DMS 273 treated with DMSO at 0.1 percent for 48 hours (cell line): ENCODE measurements around the gene ATM.
"Not testable (repeated sequence)": the region's sequence is repeated elsewhere in the genome, so short reads cannot be mapped to it uniquely, and the experiment has no call there.

Experiments used
- DNase-seq: peaks from one replicate; lab custom pipeline; 2025; lab: John Stamatoyannopoulos, UW

Gene ATM

GRCh38 chr11:108369064-108369463, 146.2 kb downstream of the ATM start:
- DNase-seq = no peak

GRCh38 chr11:108370315-108370714, 147.4 kb downstream of the ATM start:
- no peak for DNase-seq

GRCh38 chr11:108370990-108371389, 148.1 kb downstream of the ATM start:
- DNase-seq = no peak

- DNase-seq = not testable (repeated sequence)
Observed at GRCh38 chr11:108373505-108373904, 150.6 kb downstream of the ATM start.

GRCh38 chr11:108388576-108388975, 165.7 kb downstream of the ATM start:
- DNase-seq = no peak

- no peak for DNase-seq
Observed at GRCh38 chr11:108392353-108392752, 169.5 kb downstream of the ATM start.

- DNase-seq = no peak
Observed at GRCh38 chr11:108393046-108393445, 170.2 kb downstream of the ATM start.

GRCh38 chr11:108394744-108395284, 171.9 kb downstream of the ATM start:
- DNase-seq = no peak

- DNase-seq = not testable (repeated sequence)
Observed at GRCh38 chr11:108396672-108397071, 173.8 kb downstream of the ATM start.

- DNase-seq = peak; percentile 2
Observed at GRCh38 chr11:108398439-108398838, 175.6 kb downstream of the ATM start.

GRCh38 chr11:108402241-108402640, 179.4 kb downstream of the ATM start:
- DNase-seq = no peak

GRCh38 chr11:108403052-108403451, 180.2 kb downstream of the ATM start:
- no peak for DNase-seq

- no peak for DNase-seq
Observed at GRCh38 chr11:108405706-108406105, 182.8 kb downstream of the ATM start.

GRCh38 chr11:108414958-108415357, 192.1 kb downstream of the ATM start:
- DNase-seq = no peak

GRCh38 chr11:108417551-108417950, 194.7 kb downstream of the ATM start:
- not testable (repeated sequence) for DNase-seq
